HS-27A (cell line): ENCODE results near the gene PSMB7.
"Not testable (repeated sequence)": the region's sequence is repeated elsewhere in the genome, so short reads cannot be mapped to it uniquely, and the experiment has no call there.

Experiments used
- DNase-seq: peaks from one replicate; pipeline ENCODE4 v3.0.0-alpha.2; 2012; ENCODE audit warnings: low read depth, missing footprints

The PSMB7 gene

DNA sequence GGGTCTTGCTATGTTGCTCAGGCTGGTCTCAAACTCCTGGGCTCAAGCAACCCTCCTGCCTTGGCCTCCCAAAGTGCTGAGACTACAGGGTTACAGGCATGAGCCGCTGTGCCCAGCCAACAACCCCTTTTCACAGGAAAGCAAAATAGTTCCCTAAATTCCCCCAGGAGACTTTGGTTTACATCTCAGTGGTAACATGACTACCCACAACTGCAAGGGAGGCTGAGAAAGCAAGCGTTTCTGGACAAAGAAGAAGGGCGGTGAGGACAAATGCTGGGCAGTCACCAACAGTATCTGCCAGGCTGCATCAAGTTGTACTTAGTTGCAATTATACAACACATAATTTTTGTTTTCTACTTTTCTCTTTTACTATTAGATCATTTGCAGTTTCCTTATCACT, 27.6 kb upstream of the PSMB7 start:
- no peak for DNase-seq

DNA sequence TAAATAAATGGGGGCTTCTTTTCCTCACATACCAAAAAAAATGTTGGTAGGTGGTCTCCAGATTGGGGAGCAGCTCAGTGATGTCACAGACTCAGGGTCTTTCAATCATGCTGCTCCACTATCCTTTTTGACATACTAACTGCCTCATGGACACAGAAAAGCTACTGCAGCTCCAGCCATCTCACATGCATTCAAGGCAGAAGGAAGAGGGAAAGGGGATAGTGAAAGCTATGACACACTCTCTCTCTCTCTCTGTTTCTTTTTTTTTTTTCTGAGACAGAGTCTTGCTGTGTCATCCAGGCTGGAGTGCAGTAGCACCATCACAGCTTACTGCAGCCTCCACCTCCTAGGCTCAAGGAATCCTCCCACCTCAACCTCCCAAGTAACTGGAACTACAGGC, 27.1 kb upstream of the PSMB7 start:
- no peak for DNase-seq

DNA sequence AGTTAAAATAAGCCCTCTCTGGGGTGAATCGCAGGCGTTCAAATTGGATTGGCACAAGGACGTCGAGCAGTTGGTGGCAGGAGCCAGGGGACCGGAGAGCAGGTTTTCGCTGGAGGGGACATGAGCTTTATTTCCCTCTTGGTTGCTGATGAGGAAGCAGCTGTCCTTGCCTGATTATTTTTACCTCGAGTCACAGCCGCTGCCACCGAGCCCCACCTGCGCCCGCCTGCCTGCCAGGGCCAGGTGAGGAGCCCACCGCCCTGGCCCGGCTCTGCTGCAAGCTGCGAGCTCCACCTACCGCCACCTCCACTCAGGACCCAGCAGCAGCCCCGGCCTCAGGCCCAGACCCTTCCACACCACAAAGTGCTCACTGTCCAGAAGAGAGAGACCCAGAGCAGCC, 26.0 kb upstream of the PSMB7 start:
- DNase-seq, result no peak

DNA sequence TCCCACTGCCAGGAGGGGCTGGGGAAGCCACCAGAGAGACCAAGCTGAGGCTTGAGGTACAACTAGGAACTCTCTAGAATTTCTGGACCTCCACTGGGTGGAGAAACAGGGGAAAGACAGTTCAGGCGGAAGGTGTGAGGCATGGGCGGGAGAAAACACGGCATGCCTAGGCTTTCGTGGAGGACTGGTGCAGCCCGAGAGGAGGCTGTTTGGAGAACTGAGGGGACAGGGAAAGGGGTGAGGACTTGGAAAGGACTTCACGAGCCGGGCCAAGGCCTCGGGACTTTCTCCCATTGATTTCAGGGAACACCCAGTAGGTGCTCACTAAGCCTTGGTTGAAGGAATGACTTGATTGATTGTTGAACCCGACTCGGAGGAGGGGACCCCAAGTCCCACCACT, 25.5 kb upstream of the PSMB7 start:
- no peak for DNase-seq

DNA sequence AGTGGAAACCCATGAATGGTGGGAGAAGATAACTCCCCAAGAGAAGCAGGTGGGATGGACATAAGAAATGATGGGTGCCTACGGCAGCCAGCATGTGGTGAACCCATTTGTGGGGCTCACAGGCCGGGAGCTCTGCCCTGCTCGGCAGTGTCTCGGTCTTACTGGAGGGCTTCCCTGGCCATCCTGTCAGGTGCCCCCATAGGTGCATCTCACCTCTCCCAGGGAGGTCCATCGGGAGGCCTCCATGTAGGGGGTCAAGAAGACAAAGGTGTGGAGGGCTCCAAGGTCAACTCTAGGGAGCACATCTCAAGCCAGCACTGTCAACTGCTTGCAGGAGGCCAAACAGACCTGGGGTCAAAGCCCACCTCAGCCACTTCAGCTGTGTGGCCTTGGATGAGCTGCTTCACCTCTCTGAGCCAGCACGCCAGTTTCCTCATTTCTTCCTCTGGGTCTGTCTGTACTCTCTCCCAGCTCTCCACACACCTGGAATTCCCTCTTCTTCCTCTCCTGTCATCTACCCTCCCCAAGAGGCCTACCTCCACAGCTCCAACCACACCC, 24.5 kb upstream of the PSMB7 start:
- DNase-seq, result no peak

DNA sequence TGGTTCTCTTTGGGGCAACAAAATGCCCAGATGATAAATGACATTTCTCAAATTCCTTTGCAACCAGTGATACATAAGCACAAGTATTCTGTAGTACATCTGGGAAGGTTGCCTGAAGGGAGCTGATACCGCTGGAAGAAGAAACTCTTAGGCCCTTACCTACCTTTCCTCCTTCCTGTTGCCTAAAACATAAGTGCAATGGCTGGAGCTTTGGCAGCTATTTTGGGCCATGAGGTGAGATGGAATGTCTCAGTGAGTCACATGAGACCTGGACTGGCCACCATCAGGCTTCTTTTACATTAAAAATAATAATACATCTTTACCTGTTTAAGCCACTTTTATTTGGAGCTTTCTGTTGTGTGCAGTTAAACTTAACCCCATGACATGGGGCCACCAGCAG, 23.8 kb upstream of the PSMB7 start:
- DNase-seq, result no peak

DNA sequence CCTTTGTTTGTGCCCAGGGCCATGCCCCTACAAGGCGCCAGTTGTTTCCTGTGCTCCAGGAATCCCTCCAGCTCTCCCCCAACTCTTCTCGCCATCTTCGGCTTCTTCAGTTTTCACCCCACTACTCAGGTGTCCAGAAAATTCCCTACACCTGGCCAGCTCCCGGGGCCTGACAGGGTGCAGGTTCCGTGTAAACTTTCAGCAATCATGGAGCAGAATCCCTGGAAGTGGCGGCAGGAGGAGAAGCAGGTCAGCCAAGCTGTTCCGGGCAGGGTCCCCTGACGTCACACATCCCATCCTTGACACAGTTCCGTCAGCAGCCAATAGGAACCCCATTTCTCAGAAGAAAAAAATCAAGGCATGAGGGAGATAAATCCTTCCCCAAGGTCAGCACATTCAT, 22.8 kb upstream of the PSMB7 start:
- no peak for DNase-seq

DNA sequence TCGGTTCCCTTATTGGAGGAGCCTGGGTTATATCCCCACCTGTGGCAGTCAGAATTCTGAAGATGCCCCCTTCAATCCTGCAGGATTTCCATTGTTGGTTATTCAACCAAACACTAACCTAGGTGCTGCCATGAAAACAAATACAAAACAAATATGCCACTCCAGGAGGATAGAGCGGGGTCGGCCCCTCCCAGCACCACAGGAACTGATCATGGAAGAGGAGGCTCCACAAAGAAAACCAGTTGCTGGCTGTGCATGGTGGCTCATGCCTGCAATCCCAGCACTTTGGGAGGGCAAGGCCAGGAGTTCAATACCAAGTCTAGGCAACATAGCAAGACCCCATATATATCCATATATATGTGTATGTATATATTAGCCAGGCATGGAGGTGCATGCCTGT, 21.8 kb upstream of the PSMB7 start:
- no peak for DNase-seq

DNA sequence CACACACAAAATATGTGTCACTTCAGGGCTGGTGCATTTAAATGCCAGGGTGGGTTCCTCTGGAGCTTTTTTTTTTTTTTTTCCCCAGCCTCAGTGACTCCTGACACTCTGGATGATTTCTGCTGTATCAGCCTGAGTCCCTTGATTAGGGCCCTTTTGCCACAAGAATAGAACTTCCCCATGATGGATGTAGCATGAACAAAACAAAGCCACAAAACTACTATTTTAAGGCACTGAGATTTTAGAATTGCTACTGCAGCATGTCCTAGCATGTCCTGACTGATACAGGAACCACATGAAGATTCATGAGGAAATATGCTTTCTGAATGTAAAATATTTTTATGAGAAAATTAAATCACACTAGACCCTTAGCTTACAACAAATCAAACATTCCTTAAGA, 21.1 kb upstream of the PSMB7 start:
- no peak for DNase-seq

DNA sequence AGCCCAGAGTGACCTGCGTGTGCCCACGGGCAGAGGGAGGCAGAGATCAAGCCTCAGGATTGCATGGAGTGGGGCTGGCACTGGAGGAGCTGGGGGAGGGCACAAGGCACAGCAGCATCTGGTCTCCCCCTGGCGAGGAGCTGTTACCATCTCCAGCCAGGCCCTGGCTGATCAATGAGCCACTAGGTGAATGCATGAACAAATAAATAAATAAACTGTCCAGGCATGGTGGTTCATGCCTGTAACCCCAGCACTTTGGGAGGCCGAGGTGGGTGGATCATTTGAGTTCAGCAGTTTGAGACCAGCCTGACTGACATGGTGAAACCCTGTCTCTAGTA, 14.3 kb upstream of the PSMB7 start:
- DNase-seq, result no peak

DNA sequence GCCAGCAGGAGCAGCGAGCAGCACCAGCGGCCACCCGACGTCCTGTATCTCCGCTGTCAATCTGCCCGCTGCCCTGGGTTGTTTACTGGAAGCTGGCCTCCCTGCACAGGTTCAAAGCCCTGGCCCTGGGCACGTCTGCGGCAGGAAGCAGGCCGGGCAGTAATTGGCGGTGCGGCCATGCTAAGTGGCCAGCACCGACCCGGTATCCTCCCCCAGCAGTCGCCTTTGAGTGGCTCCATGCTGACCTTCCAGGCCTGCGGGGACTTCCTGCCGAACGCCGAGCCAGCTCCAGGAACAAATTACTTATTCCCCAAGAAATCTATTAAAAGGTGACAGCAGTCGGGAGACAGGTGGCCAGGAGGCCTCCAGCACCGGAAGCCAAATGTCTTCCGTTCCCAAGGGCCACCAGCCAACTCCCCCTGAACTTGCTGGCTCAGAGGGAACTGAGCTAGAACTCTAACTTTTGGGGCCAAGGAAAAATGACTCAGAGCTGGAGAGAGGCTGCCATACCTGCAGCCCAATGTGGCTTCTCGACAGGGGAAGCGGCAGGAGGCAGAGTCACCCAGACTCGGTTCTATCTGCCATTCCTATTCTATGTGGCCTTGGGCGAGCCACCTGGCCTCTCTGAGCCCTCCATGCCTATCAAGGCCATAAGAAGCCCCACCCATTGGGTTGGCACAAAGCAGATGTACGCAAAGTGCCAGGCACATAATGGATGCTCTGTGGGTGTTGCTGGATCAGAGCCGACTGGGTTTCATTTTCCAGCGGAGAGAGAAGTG, 13.7 kb upstream of the PSMB7 start:
- no peak for DNase-seq

DNA sequence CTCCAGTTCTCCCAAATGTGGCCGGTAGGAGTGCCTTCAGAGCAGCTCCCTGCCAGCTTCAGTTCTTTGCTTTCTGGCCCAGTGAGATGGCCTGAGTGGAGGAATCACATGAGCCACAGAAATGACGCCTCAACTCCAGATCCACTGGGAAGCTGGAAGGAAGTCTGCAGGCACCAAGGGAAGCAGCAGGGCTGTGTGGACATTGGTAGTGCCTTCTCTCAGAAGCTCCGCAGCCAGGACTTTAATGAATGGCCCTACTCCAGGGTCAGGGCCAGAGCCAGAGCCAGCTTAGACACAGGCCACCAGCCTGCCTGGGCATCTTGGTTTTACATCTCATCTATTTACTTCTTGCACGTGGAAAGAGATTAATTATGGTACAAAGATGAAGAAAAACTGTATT, 12.0 kb upstream of the PSMB7 start:
- no peak for DNase-seq

DNA sequence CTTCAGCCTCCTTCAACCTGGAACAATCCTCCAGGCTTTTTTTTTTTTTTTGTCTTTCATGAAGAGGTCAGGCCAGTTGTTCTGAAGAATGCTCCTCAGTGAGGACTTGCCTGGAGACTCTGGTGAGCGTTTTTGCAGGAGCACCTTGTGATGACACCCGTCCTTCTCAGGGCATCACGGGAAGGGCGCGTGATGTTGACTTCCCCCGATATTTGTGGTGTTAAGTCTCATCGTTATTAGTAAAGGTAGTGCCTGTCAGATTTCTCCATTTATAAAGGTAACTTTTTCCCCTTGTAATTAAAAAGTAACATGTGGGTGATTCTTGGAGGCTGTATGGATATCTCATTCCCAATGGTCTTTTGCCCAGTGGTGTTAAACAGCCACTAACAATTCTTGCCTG, 11.1 kb upstream of the PSMB7 start:
- no peak for DNase-seq

DNA sequence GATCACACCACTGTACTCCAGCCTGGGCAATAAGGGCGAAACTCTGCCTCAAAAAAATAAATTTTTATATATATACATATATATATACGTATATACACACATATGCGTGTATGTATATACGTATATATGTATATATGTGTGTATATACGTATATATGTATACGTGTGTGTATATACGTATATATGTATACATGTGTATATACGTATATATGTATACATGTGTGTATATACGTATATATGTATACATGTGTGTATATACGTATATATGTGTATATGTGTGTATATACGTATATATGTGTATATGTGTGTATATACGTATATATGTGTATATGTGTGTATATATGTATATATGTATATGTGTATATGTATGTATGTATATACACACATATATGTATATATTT, 10.5 kb upstream of the PSMB7 start:
- not testable (repeated sequence) for DNase-seq

DNA sequence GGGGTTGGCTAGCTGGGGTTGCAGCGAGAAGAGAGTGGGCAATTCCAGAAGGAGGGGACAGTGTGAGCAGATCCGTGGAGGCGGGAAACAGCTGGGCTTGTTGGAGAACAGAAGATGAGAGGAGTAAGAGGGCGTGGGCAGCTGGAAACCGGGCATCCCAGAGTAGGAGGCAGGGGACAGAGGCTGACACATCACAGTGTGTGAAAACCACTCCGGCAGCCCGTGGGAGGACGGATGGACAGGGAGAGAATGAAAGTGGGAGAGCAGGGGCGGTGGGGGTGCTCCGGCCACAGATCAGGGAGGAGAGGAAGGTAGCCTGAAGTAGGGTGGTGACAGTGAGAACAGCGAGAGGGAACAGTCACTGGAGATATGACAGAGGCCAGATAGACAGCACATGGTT, 8.3 kb upstream of the PSMB7 start:
- no peak for DNase-seq

DNA sequence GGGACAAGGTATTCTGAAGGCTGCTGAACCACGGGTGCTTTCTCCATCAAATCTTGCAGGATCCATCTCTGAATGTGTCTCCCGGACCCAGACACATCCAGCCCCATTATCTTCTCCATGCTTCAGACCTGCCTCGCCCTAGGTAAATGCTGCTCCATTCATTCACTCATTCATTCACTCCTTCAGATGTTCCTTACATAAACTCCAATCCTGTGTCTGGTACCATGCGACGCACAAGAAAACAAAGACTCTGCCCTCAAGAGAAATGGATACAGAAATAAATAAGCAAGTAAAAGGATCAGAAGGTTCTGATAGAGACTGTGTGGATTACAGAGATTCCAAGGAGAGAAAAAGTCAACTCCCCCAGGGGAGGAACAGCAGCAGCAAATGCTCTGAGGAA, 7.9 kb upstream of the PSMB7 start:
- no peak for DNase-seq

DNA sequence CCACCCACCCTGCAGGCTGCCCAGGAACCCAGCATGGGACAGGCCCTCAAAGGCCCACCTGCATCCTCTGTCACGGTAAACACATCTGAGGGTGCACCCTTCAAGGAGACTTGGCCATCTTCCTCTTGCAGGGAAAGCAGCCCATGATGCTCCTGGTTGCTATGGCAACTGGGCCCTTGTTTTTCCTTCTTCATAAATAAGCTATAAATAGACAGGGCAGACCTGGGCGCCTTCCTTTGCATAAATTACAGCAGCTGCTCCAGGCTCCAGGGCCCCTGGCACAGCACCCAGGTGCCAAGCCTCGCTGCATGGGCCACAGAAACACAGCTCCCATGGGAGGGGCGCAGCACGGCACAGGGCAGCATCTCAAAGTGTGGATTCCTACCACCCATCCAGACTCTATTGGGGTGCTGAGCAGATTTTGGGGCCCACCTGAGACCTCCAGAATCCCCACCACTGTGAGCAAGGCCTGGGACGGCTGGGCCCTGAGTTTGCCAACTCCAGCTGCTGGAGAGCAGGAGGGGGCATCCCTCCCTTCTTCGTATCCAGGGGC, 5.8 kb upstream of the PSMB7 start:
- DNase-seq, result no peak

DNA sequence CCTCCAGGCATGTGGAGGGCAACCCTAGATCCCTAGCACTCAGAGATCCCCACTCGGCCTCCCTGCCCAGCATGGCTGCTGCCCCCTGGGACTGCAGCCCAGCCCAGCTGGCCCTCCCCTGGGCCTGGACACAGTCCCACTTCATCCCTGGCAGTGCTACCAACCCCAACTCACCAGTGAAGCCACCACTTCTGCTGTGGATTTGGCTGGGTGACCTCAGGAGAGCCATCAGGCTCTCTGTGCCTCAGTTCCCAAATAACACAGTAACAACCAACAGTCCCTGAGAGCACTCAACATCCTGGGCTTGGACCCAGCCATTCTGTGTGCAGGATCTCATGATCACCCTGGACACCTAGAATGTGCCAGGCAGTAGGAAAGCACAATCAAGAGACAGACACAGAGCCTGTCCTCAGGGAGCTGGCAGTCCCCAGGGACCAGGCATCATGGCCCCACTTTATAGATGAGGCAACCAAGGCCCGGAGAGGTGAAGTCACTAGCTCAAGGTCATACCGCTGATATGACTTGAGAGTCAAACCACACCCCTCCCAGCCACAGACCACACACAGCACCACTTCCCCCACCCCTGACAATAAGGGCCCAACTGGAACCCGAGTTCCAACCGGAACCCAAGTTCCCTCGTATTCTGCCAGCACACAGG, 4.7 kb upstream of the PSMB7 start:
- no peak for DNase-seq

DNA sequence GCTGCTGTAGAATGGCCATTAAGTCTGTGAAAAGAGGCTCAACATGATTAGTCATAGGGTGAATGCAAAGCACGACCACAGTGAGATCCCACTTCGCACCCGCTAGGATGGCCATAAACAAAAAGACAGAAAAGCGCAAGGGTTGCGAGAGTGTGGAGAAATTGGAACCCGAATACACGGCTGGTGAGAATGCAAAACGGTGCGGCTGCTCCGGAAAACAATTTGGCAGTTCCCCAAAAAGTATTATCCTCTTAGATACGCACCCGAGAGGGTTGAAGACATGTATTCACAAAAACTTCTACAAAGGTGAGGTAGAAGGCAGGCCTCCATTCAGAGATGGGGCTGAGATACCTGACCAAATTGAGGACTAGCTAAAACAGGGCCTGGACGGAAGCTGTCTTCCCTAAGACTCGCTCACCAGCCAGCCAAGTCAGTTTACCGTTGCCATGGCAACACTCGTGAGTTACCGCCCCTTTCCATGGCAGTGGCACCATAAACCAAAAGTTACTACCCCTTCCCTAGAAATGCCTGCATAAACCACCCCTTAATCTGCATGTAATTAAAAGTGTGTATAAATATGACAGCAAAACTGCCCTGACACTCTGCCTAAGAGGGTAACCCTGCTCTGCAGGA, 726 bp upstream of the PSMB7 start:
- no peak for DNase-seq

DNA sequence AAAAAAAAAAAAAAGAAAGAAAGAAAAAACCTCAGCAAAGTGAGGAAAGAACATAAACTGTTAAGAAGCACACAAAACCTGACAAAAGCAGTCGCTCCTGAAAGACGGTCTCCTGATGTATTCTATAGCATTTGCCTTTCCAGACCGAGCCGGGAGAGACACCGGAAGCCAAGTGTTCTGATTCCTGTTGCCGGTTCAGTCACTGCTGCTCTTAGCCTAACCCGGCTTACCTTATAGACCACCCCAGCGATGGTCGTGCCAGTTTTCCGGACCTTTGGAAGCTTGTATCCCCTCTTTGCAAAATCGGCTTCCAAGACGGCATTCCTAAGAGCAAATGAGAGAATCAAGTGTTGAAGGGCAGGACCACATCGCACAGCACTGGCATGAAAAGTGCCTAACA, 630 bp downstream of the PSMB7 start:
- DNase-seq, result no peak

DNA sequence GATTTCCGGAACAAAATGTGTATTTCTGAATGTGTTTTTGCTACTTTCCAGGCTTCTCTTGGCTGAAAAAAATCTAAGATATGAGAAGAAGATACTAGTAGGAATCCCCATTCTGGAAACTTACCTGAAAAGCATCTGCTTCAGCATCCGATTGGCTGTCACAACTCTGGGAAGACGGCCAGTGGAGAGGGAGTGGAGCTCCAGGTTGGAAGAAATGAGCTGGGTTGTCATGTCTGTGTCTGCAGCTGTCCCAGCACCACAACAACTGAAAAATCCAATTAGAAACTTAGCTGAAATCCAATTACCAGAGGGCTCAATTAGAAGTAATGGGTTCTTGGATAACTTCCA, 3.0 kb downstream of the PSMB7 start:
- no peak for DNase-seq

DNA sequence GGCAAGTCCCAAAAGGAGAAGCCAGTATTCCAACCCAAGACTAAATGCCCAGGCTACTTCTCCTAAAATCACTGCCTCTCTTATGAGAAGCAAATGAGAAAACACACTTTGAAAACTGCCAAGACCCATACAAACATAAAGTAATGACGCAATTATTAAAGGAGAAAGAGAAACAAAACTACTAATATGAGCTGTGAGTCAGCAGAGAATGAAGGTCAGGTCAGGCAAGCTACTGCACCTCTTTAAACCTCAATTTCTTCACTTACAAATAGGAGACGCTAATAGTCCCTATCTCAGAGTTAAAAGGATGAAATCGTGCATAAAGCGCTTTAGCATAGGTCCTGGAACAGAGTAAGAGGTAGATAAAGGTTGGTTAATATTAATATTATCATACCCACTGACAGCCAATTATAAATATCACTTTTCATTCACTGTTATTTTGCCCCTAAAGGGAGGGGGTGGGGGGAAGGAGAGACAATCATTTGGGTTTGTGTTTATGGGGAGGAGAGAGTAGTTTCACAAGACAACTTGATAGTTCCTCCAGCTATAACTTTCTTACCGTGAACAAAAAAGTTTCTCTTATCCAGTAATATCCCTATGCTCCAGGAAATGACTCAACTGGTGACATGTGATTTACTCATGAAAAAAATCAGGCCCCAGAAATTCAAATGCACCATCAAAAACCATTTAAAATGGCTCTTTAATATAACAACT, 3.6 kb downstream of the PSMB7 start:
- no peak for DNase-seq
